ENCODE measurements around the gene CFAP46. TPM values are rescaled to one million over a fixed set of nuclear protein-coding genes. Genes with fewer than 3 reads are reported as not detected.

Gene CFAP46
- total RNA-seq, 2 experiments from 2014 or later: not detected

GRCh38 chr10:132960631-132961419 is 18.5 kb upstream of the CFAP46 start:
- no peak overlapping the region for H3K27ac ChIP-seq (ENCODE audit: low read depth, low read length, poor library complexity, severe bottlenecking)
- no peaks in the 10 kb centered on the region for H3K9me3 ChIP-seq (ENCODE audit: low read length)
- POLR2A ChIA-PET: interaction anchor here (0.6 kb wide), 1 partner anchor 625 kb away, joined by 3 read pairs; no protein-coding TSS in a partner anchor
- no peak overlapping the region for H2AFZ ChIP-seq (ENCODE audit: low read length)
- no peaks in the 10 kb centered on the region for H4K20me1 ChIP-seq (ENCODE audit: insufficient read depth, low read length)
- peaks cover 5% of the 10 kb centered on the region for H3K4me1 ChIP-seq (ENCODE audit: insufficient read depth, low read length, poor library complexity, severe bottlenecking)
- no peak overlapping the region for H3K4me2 ChIP-seq (ENCODE audit: low read length)
- H3K36me3 ChIP-seq (ENCODE audit: insufficient read depth, low read length): no peaks in the 10 kb centered on the region
- H3K9me2 ChIP-seq (ENCODE audit: insufficient read depth, low read length): no peaks in the 10 kb centered on the region
- H3K4me3 ChIP-seq (ENCODE audit: low read depth, low read length, poor library complexity, severe bottlenecking): no peak overlapping the region
- H3K79me2 ChIP-seq (ENCODE audit: insufficient read depth, low read depth, low read length): no peaks in the 10 kb centered on the region
- DNase-seq (ENCODE audit: low spot score): no peak
- TF ChIP-seq CTCF (conservative IDR thresholded peaks at IDR 0.05; ENCODE audit: low read length) (no peak), EZH2phosphoT487 (IDR thresholded peaks at IDR 0.05; ENCODE audit: borderline replicate concordance, low read depth, low read length) (no peak)
- CTCF ChIA-PET (ENCODE audit: unreplicated experiment): no interaction called here
- no TSS peak for BruUV-seq (replicated peaks)
- intact Hi-C loops (cut with micrococcal nuclease; ENCODE audit: unreplicated experiment): no loop called here

GRCh38 chr10:132960071-132960472 is 17.7 kb upstream of the CFAP46 start:
- Histone ChIP-seq H3K4me2 (ENCODE audit: low read length) (no peak overlapping the region), H4K20me1 (ENCODE audit: insufficient read depth, low read length) (no peaks in the 10 kb centered on the region), H2AFZ (ENCODE audit: low read length) (no peak overlapping the region), H3K9me2 (ENCODE audit: insufficient read depth, low read length) (no peaks in the 10 kb centered on the region), H3K79me2 (ENCODE audit: insufficient read depth, low read depth, low read length) (no peaks in the 10 kb centered on the region), H3K36me3 (ENCODE audit: insufficient read depth, low read length) (no peaks in the 10 kb centered on the region), H3K4me1 (ENCODE audit: insufficient read depth, low read length, poor library complexity, severe bottlenecking) (peaks cover 5% of the 10 kb centered on the region), H3K27ac (ENCODE audit: low read depth, low read length, poor library complexity, severe bottlenecking) (no peak overlapping the region), H3K9me3 (ENCODE audit: low read length) (no peaks in the 10 kb centered on the region), H3K4me3 (ENCODE audit: low read depth, low read length, poor library complexity, severe bottlenecking) (no peak overlapping the region)
- DNase-seq (ENCODE audit: low spot score): no peak
- POLR2A ChIA-PET: no interaction called here
- TF ChIP-seq EZH2phosphoT487 (IDR thresholded peaks at IDR 0.05; ENCODE audit: borderline replicate concordance, low read depth, low read length) (no peak), CTCF (conservative IDR thresholded peaks at IDR 0.05; ENCODE audit: low read length) (no peak)
- no TSS peak for BruUV-seq (replicated peaks)
- CTCF ChIA-PET (ENCODE audit: unreplicated experiment): no interaction called here
- intact Hi-C loops (cut with micrococcal nuclease; ENCODE audit: unreplicated experiment): no loop called here

DNA sequence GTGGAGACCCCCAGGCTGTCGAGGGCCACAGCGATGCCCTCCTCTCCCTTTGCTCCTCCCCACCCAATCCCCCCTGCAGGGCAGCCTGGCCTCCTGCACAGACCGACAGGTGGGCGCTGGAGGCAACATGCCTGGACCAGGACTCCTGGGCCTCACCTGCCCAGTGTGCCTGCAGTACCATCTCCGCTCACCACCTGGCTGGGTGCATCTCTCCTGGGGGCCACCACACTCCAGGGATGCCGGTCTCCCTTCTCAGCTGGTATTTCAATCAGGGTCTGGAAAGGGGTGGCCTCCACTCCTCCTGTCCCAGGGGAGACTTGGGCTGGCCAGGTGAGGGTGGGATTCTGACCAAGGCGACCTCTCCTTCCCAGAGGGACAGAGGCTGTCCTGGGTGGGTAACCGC is 17.2 kb upstream of the CFAP46 start:
- BruUV-seq (replicated peaks): no TSS peak
- Histone ChIP-seq H2AFZ (ENCODE audit: low read length) (no peak overlapping the region), H3K4me2 (ENCODE audit: low read length) (no peak overlapping the region), H3K27ac (ENCODE audit: low read depth, low read length, poor library complexity, severe bottlenecking) (no peak overlapping the region), H4K20me1 (ENCODE audit: insufficient read depth, low read length) (no peaks in the 10 kb centered on the region), H3K4me3 (ENCODE audit: low read depth, low read length, poor library complexity, severe bottlenecking) (no peak overlapping the region), H3K4me1 (ENCODE audit: insufficient read depth, low read length, poor library complexity, severe bottlenecking) (peaks cover 5% of the 10 kb centered on the region), H3K79me2 (ENCODE audit: insufficient read depth, low read depth, low read length) (no peaks in the 10 kb centered on the region), H3K36me3 (ENCODE audit: insufficient read depth, low read length) (no peaks in the 10 kb centered on the region), H3K9me2 (ENCODE audit: insufficient read depth, low read length) (no peaks in the 10 kb centered on the region), H3K9me3 (ENCODE audit: low read length) (no peaks in the 10 kb centered on the region)
- ChIA-PET POLR2A (no interaction called here), CTCF (ENCODE audit: unreplicated experiment) (no interaction called here)
- DNase-seq (ENCODE audit: low spot score): no peak
- TF ChIP-seq EZH2phosphoT487 (IDR thresholded peaks at IDR 0.05; ENCODE audit: borderline replicate concordance, low read depth, low read length): no peak
- TF ChIP-seq CTCF (conservative IDR thresholded peaks at IDR 0.05; ENCODE audit: low read length): no peak
- intact Hi-C loops (cut with micrococcal nuclease; ENCODE audit: unreplicated experiment): no loop called here
